GM23338 (cell line): Measurements from ENCODE around the gene PSD.

Experiments used
- CTCF ChIP-seq, 2 experiments: fragments of 200-600 bp in 1 of 2; sonication (generic) in 1 of 2; conservative IDR thresholded peaks; 2 replicates each; pipeline versions ENCODE4 v1.5.1 to v1.6.1; 2016 to 2017; ENCODE audit warnings: antibody characterized with exemption in 2 of 2, low read depth in 2 of 2, mild to moderate bottlenecking in 2 of 2, moderate library complexity in 1 of 2
- EZH2 ChIP-seq: fragments of 200-600 bp; sonication (generic); IDR thresholded peaks from one replicate; pipeline ENCODE4 v1.8.0; 2017; ENCODE audit warnings: antibody characterized with exemption, mild to moderate bottlenecking, low read depth; ENCODE audit not compliant: unreplicated experiment
- EZH2phosphoT487 ChIP-seq: fragments of 200-600 bp; sonication (generic); IDR thresholded peaks from one replicate; pipeline ENCODE4 v1.8.1; 2018; ENCODE audit warnings: antibody characterized with exemption; ENCODE audit not compliant: unreplicated experiment
- POLR2AphosphoS5 ChIP-seq: IDR thresholded peaks from 2 replicates; pipeline ENCODE4 v1.6.1; 2016; ENCODE audit warnings: antibody characterized with exemption, low read depth
- ZNF114 ChIP-seq: fragments of 250-450 bp; sonication (Bioruptor Pico); IDR thresholded peaks from 2 replicates; pipeline ENCODE4 v1.5.0; 2020; ENCODE audit warnings: mild to moderate bottlenecking, moderate library complexity

- no peak for TF ChIP-seq CTCF (conservative IDR thresholded peaks at IDR 0.05; ENCODE audit: low read depth in 2 of 2)
- TF ChIP-seq EZH2 = no peak
- no peak for TF ChIP-seq ZNF114 (CRISPR knock-in tag)
- TF ChIP-seq EZH2phosphoT487 = no peak
- TF ChIP-seq POLR2AphosphoS5 = no peak; the same call in 1 of the 2 replicates
Observed at GRCh38 chr10:102421757-102422512, 3.4 kb upstream of the PSD start.
